ENCODE measurements around the gene IL20RA.

GRCh38 chr6:137013031-137013430 is 31.7 kb downstream of the IL20RA start:
- no peak for TF ChIP-seq CTCF (IDR thresholded peaks at IDR 0.05)
- no peak for TF ChIP-seq POLR2A (IDR thresholded peaks at IDR 0.05)
